HG02938 (cell line): ENCODE measurements around the gene FAM13A.

Experiments
- ATAC-seq: cut with Tn5 transposase; IDR thresholded peaks from one replicate; pipeline ENCODE4 v1.9.1; 2021; ENCODE audit warnings: mild to moderate bottlenecking, moderate library complexity; ENCODE audit not compliant: unreplicated experiment

FAM13A gene

GRCh38 chr4:88818631-88819470 is 238.1 kb downstream of the FAM13A start:
- ATAC-seq: no peak

GRCh38 chr4:88817740-88818139 is 239.2 kb downstream of the FAM13A start:
- ATAC-seq: no peak

DNA sequence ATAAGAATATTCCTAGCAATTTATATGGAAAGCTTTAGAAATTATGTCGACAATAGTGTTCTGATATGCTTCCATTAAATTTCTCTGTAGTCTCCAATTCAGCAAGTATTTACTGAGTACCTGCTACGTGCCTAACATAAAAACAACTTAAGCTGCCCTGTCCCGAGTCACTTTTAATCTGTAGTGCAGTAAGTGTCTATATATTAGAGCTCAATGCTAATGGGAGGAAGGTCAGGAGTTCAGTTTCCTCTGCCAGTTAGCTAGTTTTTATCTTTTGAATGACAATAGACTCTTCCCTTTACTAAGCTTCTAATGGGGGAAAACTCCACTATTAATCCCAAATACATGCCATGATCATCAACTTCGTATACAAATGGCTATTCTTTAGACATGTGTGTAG is 240.6 kb downstream of the FAM13A start:
- no peak for ATAC-seq

DNA sequence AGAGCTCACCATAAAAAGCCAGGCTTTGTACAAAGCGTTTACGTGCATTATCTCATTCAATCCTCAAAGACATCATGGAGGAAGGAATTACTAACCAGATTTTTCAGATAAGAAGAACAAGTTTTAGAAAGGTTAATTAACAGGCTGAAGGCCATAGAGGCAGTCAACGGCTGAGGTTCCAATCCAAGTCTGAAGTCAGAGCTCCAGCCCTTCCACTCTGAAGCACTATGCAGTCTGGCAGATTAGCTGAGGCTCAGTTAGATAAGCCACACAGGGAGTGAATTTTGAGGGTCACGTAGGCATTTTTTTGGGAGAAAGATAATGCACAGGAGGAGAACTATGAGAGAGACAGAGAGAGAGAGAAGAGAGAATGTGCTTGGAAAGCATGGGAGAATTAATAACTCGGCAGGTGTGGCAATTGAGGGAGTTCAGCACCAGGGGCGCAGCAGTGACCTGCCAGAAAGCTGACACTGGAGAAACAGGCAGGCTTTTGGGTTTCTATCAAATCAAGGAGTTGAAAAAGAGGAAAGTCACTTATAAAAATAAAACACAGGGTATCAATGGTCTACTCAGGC is 242.9 kb downstream of the FAM13A start:
- ATAC-seq: no peak

DNA sequence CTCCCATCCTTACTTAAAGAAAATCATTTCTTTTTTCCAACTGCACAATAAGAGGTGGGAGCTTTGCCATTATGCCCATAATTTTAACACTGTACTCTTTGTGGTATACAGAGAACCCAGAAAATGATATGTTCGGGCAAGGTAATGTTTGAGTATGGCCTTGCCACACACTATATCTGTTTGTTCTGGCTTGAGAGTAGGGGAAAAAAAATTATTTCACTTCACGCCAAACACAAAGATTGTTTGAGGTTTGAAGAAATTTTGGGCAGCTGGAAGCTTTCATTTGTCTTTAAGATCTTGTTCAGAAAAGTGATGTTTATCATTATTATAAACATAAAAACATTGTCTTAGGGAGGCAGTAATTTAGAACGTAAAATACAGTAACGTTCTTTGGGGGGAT is 244.0 kb downstream of the FAM13A start:
- no peak for ATAC-seq

DNA sequence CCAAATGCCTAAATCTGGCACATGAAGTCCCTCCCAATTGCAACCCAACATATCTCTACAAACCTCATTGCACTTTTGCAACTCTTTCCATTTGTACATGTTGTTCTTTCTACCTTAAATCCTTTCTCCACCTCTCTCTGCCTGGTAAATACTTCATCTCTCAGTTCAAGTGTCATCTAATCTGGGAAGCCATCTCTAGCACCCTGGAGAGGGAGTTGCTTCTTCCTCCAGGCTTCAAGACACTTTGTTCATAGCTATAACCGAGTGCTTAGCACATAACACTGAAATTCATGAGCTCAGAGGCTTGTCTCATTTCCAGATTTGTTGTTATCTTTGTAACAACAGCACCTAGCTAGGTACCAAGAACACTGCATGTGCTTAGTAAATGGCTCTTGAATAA is 244.6 kb downstream of the FAM13A start:
- ATAC-seq: no peak

GRCh38 chr4:88811904-88812303 is 245.1 kb downstream of the FAM13A start:
- ATAC-seq: no peak

DNA sequence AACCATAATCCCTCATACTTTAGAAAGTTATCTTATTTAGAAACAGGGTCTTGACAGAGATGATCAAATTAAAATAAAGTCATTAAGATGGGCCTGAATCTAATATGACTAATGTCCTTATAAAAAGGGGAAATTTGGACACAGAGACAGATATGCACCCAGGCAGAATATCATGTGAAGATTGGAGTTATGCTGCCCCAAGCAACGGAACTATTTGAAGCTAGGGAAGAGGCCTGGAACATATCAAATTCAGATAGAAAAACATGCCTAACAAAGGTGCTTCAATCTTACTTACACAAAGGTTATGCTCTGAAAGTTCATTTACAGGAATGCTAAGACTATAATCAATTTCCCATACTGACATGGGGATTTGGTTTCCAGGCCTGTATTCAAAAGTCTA is 246.7 kb downstream of the FAM13A start:
- no peak for ATAC-seq

GRCh38 chr4:88809576-88810219 is 247.3 kb downstream of the FAM13A start:
- ATAC-seq: no peak

DNA sequence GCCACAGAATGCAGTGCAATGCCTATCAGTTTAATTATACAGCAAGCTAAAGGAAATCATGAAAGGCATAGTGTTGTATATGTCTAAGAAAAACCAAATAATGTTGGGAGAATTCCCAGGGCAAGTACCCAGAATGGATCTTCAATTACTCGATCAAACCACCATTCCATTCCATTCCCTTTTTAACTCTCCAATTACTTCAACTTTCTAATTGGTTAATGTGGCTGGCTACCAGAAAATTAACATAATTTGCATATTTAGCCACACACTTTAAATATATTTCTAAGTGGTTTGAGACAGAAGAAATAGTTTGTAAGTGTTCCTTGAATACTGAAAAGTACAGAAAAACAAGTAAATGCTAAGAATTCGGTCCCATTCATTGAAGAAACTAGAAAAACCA is 247.9 kb downstream of the FAM13A start:
- ATAC-seq: no peak

DNA sequence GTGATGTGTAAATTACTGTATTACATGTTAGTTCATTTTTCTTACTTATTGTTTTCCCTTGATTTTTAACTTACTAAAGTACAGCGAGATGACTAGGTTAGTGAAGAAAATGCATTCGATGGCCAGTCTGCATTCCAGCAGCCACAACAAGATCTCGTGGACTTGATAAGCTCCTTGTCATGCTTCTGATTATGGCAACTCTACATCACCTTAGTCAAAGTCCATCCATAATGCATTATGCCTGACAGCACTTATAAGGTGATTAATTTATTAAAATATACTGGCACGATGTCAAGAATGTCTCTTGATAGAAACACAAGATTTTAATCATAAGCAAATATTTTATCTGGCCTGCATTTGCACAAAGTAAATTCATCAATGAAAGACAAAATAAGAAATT is 249.5 kb downstream of the FAM13A start:
- ATAC-seq: no peak

- no peak for ATAC-seq
Observed at GRCh38 chr4:88804234-88804633, 252.8 kb downstream of the FAM13A start.

- ATAC-seq: peak; percentile 81
Observed at GRCh38 chr4:88803600-88804096, 253.3 kb downstream of the FAM13A start.

DNA sequence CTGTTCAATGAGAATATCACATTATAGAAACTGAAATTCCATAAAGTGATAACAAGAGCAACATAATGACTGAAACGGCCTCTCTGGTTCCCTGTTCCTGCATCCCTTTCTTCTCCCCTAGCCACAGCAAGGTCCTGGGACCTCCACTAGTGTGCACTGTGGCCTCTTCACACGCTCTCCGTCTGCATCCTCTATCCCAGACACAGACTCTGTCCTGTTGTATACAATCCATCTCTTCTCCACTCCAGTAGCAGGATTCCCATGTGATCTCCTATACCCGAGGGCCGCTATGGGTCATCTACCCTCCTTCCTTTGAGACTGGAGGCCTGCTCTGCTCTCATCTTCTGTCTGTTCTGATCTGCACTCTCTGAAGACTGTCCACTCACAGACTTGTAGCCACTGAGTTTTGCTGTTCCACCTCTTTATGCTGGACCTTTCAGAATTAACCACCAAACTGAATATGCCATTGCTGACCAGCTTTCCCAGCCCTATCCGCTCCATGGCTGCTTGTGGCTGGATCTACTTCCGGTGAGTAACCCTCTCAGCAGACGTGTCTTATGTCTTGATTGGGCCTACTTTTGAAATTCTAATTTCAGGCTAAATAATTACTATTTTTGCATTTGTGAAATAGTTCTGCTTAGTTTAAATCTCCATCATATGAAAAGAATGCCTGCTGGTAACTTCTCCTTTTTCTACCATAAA is 254.2 kb downstream of the FAM13A start:
- no peak for ATAC-seq

- no peak for ATAC-seq
Observed at GRCh38 chr4:88802138-88802537, 254.8 kb downstream of the FAM13A start.

- ATAC-seq: peak; percentile 47
Observed at GRCh38 chr4:88799900-88800299, 257.1 kb downstream of the FAM13A start.

DNA sequence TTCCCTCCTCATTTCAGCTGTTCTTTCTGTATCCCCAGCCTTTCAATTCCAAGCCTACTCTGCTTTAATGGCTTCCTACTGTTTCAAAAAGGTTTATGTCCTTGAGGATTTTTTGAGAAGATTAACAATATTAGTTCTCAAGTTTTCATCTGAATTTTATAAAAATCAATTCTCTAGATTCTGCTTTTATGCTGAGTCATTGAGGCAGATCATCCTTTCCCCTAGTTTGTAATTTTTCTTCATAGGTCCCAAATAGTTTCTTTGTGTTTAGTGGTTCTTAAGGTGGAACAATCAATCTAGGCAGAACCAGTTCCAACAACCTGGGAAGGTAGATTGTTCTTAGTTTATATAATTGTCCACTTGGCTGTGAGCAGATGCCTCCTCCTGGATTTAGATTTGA is 259.3 kb downstream of the FAM13A start:
- no peak for ATAC-seq

DNA sequence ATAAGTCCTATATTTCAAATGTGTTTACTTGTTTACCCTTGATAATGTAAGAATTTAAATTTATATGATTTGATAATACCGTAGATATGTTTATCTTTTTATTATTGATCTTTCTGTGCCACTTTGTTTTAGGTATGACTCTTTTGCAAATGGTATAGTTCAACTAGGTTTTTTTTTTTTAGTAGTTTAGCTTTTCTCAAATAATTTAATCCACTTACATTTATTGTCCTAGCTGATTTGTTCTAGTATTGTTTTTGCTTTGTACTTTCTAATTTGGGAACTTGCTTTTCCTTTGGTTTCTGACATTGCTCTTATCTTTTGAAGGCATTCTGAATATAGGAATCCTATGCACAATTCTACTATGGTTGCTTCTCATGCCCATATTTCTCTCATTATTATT is 260.4 kb downstream of the FAM13A start:
- ATAC-seq: no peak

GRCh38 chr4:88794952-88795351 is 262.0 kb downstream of the FAM13A start:
- no peak for ATAC-seq

DNA sequence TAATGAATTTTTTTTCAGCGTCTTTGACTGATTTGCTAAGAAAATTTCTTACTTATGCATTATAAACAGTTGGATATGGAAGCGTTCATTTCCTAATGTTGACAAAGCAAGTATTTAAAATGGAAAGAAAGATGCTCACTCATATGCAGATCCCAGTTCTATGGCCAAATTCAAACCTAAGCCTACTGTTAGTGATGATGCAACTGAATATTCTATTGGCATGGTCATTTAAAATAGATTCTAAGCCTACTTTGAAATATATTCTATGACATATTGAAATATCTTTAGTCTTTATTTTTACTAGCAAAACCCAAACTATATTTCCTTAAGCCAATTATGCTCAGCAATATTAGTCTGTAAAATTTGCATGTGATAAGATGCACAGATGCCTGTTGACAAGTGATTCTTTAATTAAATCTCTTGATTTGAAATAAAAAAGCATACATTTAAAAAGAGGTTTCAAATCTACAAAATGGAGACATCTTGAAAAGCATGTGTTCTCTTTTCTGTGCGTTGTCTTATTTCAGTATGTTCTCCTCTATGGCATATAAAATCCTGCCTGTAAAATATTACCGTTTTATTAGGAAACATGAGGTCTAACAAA is 262.8 kb downstream of the FAM13A start:
- no peak for ATAC-seq

DNA sequence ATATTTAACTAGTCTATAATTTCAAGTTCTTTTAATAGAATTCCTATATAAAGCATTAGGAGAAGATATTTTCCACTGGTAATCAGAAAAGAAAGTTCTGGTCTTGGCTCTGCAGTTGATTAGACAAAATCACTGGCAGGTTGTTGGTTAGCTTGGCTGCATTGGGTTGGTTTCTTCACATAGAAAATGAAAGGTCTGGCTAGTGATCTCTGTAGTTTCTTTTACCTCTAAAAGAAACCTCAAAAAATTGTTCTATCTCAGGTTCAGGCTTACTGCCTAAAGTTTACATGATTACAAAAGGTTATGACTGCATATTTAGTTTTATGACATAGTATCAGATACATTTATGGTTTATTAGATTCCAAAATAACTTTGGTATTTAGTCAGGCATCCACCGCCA is 263.5 kb downstream of the FAM13A start:
- ATAC-seq: peak; percentile 72
